ENCODE measurements around the gene FUT2. TPM values are rescaled to one million over a fixed set of nuclear protein-coding genes. Genes with fewer than 3 reads are reported as not detected.

Gene FUT2
- polyA plus RNA-seq, 1 donor (not counting 4 experiments of a cell fraction or from before 2014, with no cell fraction given): 2.3 TPM

DNA sequence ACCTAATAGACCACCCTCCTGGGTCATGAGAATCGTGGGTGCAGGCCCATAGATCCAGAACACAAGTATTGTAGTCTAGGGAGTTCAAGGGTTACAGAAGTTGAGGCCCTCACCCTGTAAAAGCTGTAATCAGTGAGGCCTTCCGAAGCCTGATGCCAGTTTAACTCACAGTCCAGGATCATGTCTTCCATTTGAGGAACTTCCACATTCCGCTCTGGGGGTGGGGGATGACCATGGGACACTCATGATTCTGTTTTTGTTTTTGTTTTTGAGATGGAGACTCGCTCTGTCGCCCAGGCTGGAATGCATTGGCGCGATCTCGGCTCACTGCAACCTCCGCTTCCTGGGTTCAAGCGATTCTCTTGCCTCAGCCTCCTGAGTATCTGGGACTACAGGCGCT is 46.3 kb downstream of the FUT2 start:
- Histone ChIP-seq H3K79me2 (ENCODE audit: control insufficient read depth, insufficient read depth, low read length) (no peaks in the 10 kb centered on the region), H3K4me1 (ENCODE audit: control insufficient read depth, extremely low read depth, insufficient read depth, low read length) (peaks cover 16% of the 10 kb centered on the region), H3K27me3 (ENCODE audit: control insufficient read depth, extremely low read depth, insufficient read depth, low read length) (no peaks in the 10 kb centered on the region), H3K27ac (ENCODE audit: control insufficient read depth, insufficient read depth, low read length) (no peak overlapping the region), H3K9me1 (ENCODE audit: control insufficient read depth, extremely low read depth, insufficient read depth, low read length) (no peaks in the 10 kb centered on the region), H3K36me3 (ENCODE audit: control insufficient read depth in 2 of 2, extremely low read depth in 1 of 2, insufficient read depth in 2 of 2, low read length in 2 of 2) (peaks cover 0 to 3% of the 10 kb centered on the region in 2 experiments), H3K9ac (ENCODE audit: control insufficient read depth, extremely low read depth, insufficient read depth, low read length) (no peak overlapping the region), H3K4me2 (ENCODE audit: control insufficient read depth, extremely low read depth, insufficient read depth, low read depth, low read length) (no peak overlapping the region), H3K4me3 (ENCODE audit: control insufficient read depth in 2 of 3, extremely low read depth in 1 of 3, insufficient read depth in 2 of 3, low read depth in 1 of 3, low read length in 3 of 3) (no peak overlapping the region), H2AFZ (ENCODE audit: control insufficient read depth, low read length) (no peak overlapping the region), H4K20me1 (ENCODE audit: control insufficient read depth, extremely low read depth, insufficient read depth, low read length) (no peaks in the 10 kb centered on the region), H3K9me3 (ENCODE audit: control insufficient read depth, low read depth, low read length) (no peaks in the 10 kb centered on the region)
- no peak for TF ChIP-seq CTCF (optimal IDR thresholded peaks at IDR 0.05 in 1 of 3, IDR thresholded peaks at IDR 0.05 in 1 of 3, conservative IDR thresholded peaks at IDR 0.05 in 1 of 3; ENCODE audit: extremely low read depth in 1 of 3, insufficient read depth in 2 of 3, low read length in 3 of 3)
- no peak for TF ChIP-seq EZH2 (IDR thresholded peaks at IDR 0.05; ENCODE audit: low read length)
- dilution Hi-C loops (cut with MboI; ENCODE audit: extremely low pct_ligation_motif_present, low sequenced_read_pairs): no loop called here
- DNase-seq (ENCODE audit: low read depth, low spot score) (no peak), FAIRE-seq (no peak)

DNA sequence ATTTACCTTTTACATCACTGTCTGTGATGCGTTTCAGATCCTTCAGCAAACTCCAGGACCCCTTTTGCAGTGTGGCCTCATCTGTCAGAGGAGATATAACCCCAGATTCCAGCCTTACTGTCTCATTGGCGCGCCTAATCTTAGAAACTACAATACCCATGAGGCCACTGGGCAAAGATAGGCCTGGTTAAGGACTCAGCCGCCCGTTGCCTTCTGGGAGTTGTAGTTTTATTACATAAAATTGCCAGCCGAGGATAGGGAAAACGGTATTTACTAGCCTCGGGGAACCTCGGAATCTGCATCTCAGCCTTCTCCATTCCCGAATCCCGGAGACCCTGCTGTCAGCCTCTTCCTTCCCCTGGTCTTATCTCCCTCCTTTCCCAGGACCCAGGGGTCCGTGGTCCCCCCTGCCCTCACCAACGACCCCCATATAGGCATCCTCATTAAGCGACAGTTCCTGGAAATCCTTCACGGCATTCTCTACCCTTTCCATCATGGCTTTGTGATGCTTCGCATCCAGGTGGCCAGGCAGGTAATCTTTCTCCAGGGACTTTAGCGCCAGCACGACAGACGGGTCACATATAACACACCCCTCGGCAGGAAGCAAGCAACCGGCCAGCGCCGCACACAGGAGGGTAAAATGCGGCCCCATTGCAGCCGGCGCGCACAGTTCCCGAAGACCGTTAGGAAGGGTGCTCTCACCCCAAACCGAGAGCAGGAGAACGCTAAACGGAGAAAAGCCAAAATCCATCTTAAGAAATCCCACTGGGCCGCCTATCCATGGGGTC is 49.6 kb downstream of the FUT2 start:
- Histone ChIP-seq H3K9me3 (ENCODE audit: control insufficient read depth, low read depth, low read length) (no peaks in the 10 kb centered on the region), H3K4me3 (ENCODE audit: control insufficient read depth in 2 of 3, extremely low read depth in 1 of 3, insufficient read depth in 2 of 3, low read depth in 1 of 3, low read length in 3 of 3) (no peak overlapping the region), H3K4me1 (ENCODE audit: control insufficient read depth, extremely low read depth, insufficient read depth, low read length) (peaks cover 10% of the 10 kb centered on the region), H4K20me1 (ENCODE audit: control insufficient read depth, extremely low read depth, insufficient read depth, low read length) (no peaks in the 10 kb centered on the region), H3K27me3 (ENCODE audit: control insufficient read depth, extremely low read depth, insufficient read depth, low read length) (no peaks in the 10 kb centered on the region), H3K4me2 (ENCODE audit: control insufficient read depth, extremely low read depth, insufficient read depth, low read depth, low read length) (no peak overlapping the region), H3K79me2 (ENCODE audit: control insufficient read depth, insufficient read depth, low read length) (peaks cover 10% of the 10 kb centered on the region), H3K27ac (ENCODE audit: control insufficient read depth, insufficient read depth, low read length) (no peak overlapping the region), H3K36me3 (ENCODE audit: control insufficient read depth in 2 of 2, extremely low read depth in 1 of 2, insufficient read depth in 2 of 2, low read length in 2 of 2) (peaks cover 13 to 14% of the 10 kb centered on the region in 2 experiments), H3K9ac (ENCODE audit: control insufficient read depth, extremely low read depth, insufficient read depth, low read length) (no peak overlapping the region), H3K9me1 (ENCODE audit: control insufficient read depth, extremely low read depth, insufficient read depth, low read length) (no peaks in the 10 kb centered on the region), H2AFZ (ENCODE audit: control insufficient read depth, low read length) (no peak overlapping the region)
- DNase-seq (ENCODE audit: low read depth, low spot score): no peak
- FAIRE-seq: peak; percentile 20
- TF ChIP-seq CTCF (optimal IDR thresholded peaks at IDR 0.05 in 1 of 3, IDR thresholded peaks at IDR 0.05 in 1 of 3, conservative IDR thresholded peaks at IDR 0.05 in 1 of 3; ENCODE audit: extremely low read depth in 1 of 3, insufficient read depth in 2 of 3, low read length in 3 of 3) (no peak), EZH2 (IDR thresholded peaks at IDR 0.05; ENCODE audit: low read length) (no peak)
- dilution Hi-C loops (cut with MboI; ENCODE audit: extremely low pct_ligation_motif_present, low sequenced_read_pairs): no loop called here

Data from keratinocyte (primary cell).